Measurements from ENCODE around the gene TUBGCP6.
"Not testable (repeated sequence)": the region's sequence is repeated elsewhere in the genome, so short reads cannot be mapped to it uniquely, and the experiment has no call there.

The TUBGCP6 gene

DNA sequence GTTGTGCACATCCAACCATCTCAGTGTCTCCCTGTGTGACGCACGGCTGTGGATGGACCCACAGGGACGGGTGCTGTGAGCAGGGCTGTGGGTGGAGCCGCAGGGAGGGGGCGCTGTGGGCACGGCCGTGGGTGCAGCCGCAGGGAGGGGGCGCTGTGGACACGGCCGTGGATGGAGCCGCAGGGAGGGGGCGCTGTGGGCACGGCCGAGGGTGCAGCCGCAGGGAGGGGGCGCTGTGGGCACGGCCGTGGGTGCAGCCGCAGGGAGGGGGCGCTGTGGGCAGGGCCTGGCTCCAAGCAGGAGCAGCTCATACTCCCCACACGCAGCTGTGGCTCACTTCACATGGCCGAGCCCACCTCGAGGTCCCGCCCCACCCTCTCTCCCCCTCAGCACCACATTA lies 31.3 kb upstream of the TUBGCP6 start:
- Histone ChIP-seq H3K27me3 (ENCODE audit: control insufficient read depth in 1 of 2, insufficient read depth in 2 of 2, low read length in 2 of 2) (peaks cover 0 to 12% of the 10 kb centered on the region in 2 donors), H3K9ac (ENCODE audit: low read length) (no peak overlapping the region), H3K27ac (ENCODE audit: low read depth, low read length) (peak overlapping the region; percentile 7), H3K4me3 (ENCODE audit: low read depth in 1 of 2, low read length in 2 of 2) (no peak overlapping the region), H3K9me3 (ENCODE audit: low read length) (no peaks in the 10 kb centered on the region), H3K36me3 (ENCODE audit: insufficient read depth, low read length) (peaks cover 44% of the 10 kb centered on the region), H3K4me1 (ENCODE audit: insufficient read depth, low read length) (peaks cover 1% of the 10 kb centered on the region)

DNA sequence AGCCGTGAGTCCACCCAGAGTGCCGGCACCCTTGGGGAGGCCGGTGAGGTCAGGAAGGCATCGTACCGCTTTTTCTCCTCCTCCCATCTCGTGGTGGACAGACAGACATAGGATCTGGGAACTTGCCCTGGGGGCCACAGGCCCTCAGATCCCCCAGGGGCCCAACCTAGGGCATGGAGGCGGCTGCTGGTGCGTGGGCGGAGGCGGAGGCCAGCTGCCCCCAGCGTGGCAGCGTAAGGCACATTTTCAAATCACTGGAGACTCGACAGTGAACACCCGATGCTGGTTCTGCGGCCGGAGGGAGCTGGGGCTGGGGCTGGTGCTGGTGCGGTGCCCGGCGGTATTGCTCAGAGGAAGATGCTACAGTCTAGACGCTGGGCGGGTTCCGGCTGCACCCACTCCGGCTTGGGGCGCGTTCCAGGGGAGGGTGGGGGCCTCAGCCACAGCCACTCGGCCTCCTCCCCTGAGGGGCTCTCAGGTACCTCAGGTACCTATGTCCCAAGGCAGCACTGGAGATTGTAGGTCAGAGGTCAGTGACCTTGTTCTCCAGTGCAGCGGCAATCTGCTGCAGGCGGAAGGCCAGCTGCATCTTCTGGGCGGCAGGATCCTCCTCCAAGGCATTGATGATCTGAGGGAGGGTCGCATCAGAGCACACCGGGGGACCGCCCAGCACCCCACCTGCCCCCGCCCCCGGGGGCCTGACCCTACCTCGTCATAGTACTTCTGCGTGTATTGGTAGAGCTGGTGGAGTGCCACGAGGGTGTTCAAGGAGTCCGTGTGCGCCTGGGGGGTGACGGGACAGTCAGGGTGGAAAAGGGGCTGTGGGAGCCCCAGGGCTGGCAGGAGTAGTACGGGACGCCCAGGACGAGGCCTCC lies 30.6 kb upstream of the TUBGCP6 start:
- H3K9ac ChIP-seq (ENCODE audit: low read length) = no peak overlapping the region
- peaks cover 5% of the 10 kb centered on the region for H3K4me1 ChIP-seq (ENCODE audit: insufficient read depth, low read length)
- peaks cover 42% of the 10 kb centered on the region for H3K36me3 ChIP-seq (ENCODE audit: insufficient read depth, low read length)
- H3K27me3 ChIP-seq (ENCODE audit: control insufficient read depth in 1 of 2, insufficient read depth in 2 of 2, low read length in 2 of 2) = peaks cover 0 to 16% of the 10 kb centered on the region in 2 donors
- H3K9me3 ChIP-seq (ENCODE audit: low read length) = no peaks in the 10 kb centered on the region
- H3K4me3 ChIP-seq (ENCODE audit: low read depth in 1 of 2, low read length in 2 of 2) = no peak overlapping the region
- H3K27ac ChIP-seq (ENCODE audit: low read depth, low read length) = no peak overlapping the region

DNA sequence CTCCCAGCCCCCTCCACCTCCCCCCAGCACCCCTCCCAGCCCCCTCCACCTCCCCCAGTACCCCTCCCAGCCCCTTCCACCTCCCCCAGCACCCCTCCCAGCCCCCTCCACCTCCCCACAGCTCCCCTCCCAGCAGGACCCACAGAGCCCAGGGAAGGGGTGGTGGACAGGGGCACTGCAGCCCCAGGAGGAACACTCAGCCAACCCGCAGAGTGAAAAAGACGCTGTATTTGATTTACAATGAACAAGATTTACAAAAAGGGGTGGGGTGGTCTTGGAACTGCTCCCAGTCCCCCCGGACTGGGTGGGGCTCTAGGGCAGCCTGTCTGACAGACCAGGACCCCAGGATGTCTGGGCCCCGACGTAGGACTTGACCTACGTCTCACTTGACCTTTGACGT lies 29.9 kb upstream of the TUBGCP6 start:
- peaks cover 37% of the 10 kb centered on the region for H3K36me3 ChIP-seq (ENCODE audit: insufficient read depth, low read length)
- peaks cover 0 to 16% of the 10 kb centered on the region in 2 donors for H3K27me3 ChIP-seq (ENCODE audit: control insufficient read depth in 1 of 2, insufficient read depth in 2 of 2, low read length in 2 of 2)
- H3K4me3 ChIP-seq (ENCODE audit: low read depth in 1 of 2, low read length in 2 of 2) = no peak overlapping the region
- H3K9me3 ChIP-seq (ENCODE audit: low read length) = no peaks in the 10 kb centered on the region
- no peak overlapping the region for H3K9ac ChIP-seq (ENCODE audit: low read length)
- no peak overlapping the region for H3K27ac ChIP-seq (ENCODE audit: low read depth, low read length)
- H3K4me1 ChIP-seq (ENCODE audit: insufficient read depth, low read length) = peaks cover 5% of the 10 kb centered on the region

DNA sequence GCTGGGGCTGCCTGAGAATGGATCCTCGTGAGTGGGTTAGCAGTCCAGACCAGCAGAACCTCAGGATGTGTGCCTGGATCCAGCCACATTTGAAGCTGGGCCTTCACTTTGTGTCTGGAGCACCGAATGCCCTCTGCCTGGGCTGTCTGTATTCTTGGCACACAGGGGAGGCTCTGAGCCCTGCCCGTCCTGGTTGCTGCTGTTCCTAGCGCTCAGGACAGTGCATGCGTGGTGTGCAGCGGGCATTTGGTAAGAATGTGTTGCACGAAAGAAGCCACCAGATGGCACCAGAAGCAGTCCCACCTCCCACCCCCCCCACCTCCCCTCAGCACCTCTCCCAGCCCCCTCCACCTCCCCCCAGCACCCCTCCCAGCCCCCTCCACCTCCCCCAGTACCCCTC lies 29.5 kb upstream of the TUBGCP6 start:
- H3K4me1 ChIP-seq (ENCODE audit: insufficient read depth, low read length) = peaks cover 5% of the 10 kb centered on the region
- H3K9ac ChIP-seq (ENCODE audit: low read length) = no peak overlapping the region
- H3K36me3 ChIP-seq (ENCODE audit: insufficient read depth, low read length) = peaks cover 32% of the 10 kb centered on the region
- no peak overlapping the region for H3K27ac ChIP-seq (ENCODE audit: low read depth, low read length)
- H3K27me3 ChIP-seq (ENCODE audit: control insufficient read depth in 1 of 2, insufficient read depth in 2 of 2, low read length in 2 of 2) = peaks cover 0 to 17% of the 10 kb centered on the region in 2 donors
- no peaks in the 10 kb centered on the region for H3K9me3 ChIP-seq (ENCODE audit: low read length)
- no peak overlapping the region for H3K4me3 ChIP-seq (ENCODE audit: low read depth in 1 of 2, low read length in 2 of 2)

DNA sequence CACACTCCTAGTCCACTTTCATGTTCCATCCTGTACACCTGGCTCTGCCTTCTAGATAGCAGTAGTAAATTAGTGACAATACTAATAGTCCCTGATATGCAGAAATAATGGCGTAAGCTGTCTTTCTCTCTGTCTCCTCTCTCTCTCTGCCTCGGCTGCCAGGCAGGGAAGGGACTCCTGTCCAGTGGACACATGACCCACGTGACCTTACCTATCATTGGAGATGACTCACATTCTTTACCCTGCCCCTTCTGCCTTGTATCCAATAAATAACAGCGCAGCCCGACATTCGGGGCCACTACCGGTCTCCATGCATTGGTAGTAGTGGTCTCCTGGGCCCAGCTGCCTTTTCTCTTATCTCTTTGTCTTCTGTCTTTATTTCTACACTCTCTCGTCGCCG lies 29.0 kb upstream of the TUBGCP6 start:
- not testable (repeated sequence) for H3K4me3 ChIP-seq (ENCODE audit: low read depth in 1 of 2, low read length in 2 of 2); H3K9me3 ChIP-seq (ENCODE audit: low read length); H3K27ac ChIP-seq (ENCODE audit: low read depth, low read length); H3K9ac ChIP-seq (ENCODE audit: low read length); H3K4me1 ChIP-seq (ENCODE audit: insufficient read depth, low read length)
- peaks cover 0 to 21% of the 10 kb centered on the region in 2 donors for H3K27me3 ChIP-seq (ENCODE audit: control insufficient read depth in 1 of 2, insufficient read depth in 2 of 2, low read length in 2 of 2)
- H3K36me3 ChIP-seq (ENCODE audit: insufficient read depth, low read length) = peaks cover 27% of the 10 kb centered on the region

DNA sequence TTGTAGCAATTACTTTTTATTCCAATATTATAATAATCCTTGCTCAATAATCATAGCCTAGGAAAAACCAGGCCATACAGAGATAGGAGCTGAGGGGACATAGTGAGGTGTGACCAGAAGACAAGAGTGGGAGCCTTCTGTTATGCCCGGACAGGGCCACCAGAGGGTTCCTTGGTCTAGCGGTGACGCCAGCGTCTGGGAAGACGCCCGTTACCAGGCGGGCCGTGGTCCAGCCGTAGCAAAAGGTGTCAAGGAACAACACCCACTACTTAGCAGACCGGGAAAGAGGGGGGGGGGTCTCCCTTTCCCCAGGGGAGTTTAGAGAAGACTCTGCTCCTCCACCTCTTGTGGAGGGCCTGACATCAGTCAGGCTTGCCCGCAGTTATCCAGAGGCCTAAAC lies 28.5 kb upstream of the TUBGCP6 start:
- peaks cover 22% of the 10 kb centered on the region for H3K36me3 ChIP-seq (ENCODE audit: insufficient read depth, low read length)
- peaks cover 0 to 21% of the 10 kb centered on the region in 2 donors for H3K27me3 ChIP-seq (ENCODE audit: control insufficient read depth in 1 of 2, insufficient read depth in 2 of 2, low read length in 2 of 2)
- H3K9me3 ChIP-seq (ENCODE audit: low read length); H3K9ac ChIP-seq (ENCODE audit: low read length); H3K27ac ChIP-seq (ENCODE audit: low read depth, low read length); H3K4me1 ChIP-seq (ENCODE audit: insufficient read depth, low read length); H3K4me3 ChIP-seq (ENCODE audit: low read depth in 1 of 2, low read length in 2 of 2): not testable (repeated sequence)

DNA sequence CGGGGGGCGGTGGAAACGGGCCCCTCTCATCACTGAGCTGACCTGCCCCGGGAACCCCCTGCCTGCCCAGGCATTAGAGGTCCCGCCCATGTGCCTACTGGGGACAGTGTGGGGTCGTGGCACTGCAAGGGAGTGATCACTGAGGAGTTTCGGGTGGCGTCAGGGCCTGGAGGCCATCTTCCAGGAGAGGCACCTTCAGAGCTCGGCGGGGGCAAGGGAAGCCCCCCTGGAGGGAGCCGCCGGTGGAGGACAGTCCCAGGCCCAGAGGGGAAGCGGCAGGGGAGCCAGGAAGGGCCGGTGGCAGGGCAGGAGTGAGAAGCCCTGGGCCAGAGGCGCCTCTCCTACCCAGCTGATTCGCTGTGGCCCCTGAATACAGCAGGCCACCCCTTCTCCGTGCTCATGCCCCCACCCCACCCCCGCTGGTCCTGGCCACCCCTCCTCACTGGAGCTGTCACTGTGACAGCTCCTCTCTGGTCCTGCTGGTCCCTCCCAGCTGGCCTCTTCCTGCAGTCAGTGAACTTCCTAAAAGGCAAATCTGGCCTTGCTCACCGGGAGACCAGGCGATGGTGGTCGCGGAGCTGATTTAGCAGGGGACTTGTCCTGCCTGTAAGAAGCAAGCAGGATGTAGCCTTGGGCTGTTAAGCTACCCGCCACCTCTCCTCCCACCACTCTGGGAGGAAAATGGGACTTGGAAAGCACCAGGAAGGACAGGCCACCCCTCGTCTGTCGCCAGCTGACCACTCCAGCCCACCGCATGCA lies 27.4 kb upstream of the TUBGCP6 start:
- H3K9me3 ChIP-seq (ENCODE audit: low read length) = no peaks in the 10 kb centered on the region
- peaks cover 5% of the 10 kb centered on the region for H3K4me1 ChIP-seq (ENCODE audit: insufficient read depth, low read length)
- H3K27ac ChIP-seq (ENCODE audit: low read depth, low read length) = no peak overlapping the region
- H3K9ac ChIP-seq (ENCODE audit: low read length) = no peak overlapping the region
- H3K27me3 ChIP-seq (ENCODE audit: control insufficient read depth in 1 of 2, insufficient read depth in 2 of 2, low read length in 2 of 2) = peaks cover 0 to 21% of the 10 kb centered on the region in 2 donors
- H3K36me3 ChIP-seq (ENCODE audit: insufficient read depth, low read length) = peaks cover 12% of the 10 kb centered on the region
- no peak overlapping the region for H3K4me3 ChIP-seq (ENCODE audit: low read depth in 1 of 2, low read length in 2 of 2)

DNA sequence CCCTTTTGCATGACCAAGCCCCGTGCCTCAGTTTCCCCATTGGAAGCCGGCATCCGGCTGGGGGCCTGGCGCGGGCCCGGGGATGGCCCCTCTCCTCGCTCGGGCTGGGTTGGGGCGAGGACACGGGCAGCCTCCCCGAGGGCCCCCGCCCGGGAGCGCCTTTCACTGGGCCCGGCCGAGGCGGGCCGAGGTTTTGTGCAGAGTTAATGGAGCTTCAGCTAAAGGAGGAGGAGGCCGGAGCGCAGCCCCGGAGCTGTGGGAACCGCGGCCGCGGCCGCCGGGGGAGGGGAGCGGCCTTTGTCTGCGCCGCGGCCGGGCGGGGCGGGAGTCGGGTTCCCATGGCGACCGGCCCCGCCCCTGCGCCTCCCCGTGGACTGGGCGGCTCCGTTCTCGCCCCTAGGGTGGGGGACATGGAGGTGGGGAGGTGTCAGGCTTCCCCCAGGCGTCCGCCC lies 26.7 kb upstream of the TUBGCP6 start:
- no peaks in the 10 kb centered on the region for H3K9me3 ChIP-seq (ENCODE audit: low read length)
- peaks cover 9% of the 10 kb centered on the region for H3K36me3 ChIP-seq (ENCODE audit: insufficient read depth, low read length)
- peaks cover 0 to 26% of the 10 kb centered on the region in 2 donors for H3K27me3 ChIP-seq (ENCODE audit: control insufficient read depth in 1 of 2, insufficient read depth in 2 of 2, low read length in 2 of 2)
- no peak overlapping the region for H3K9ac ChIP-seq (ENCODE audit: low read length)
- H3K27ac ChIP-seq (ENCODE audit: low read depth, low read length) = no peak overlapping the region
- peak overlapping the region in 1 of 2 donors; percentile 14 for H3K4me3 ChIP-seq (ENCODE audit: low read depth in 1 of 2, low read length in 2 of 2)
- H3K4me1 ChIP-seq (ENCODE audit: insufficient read depth, low read length) = peaks cover 5% of the 10 kb centered on the region

DNA sequence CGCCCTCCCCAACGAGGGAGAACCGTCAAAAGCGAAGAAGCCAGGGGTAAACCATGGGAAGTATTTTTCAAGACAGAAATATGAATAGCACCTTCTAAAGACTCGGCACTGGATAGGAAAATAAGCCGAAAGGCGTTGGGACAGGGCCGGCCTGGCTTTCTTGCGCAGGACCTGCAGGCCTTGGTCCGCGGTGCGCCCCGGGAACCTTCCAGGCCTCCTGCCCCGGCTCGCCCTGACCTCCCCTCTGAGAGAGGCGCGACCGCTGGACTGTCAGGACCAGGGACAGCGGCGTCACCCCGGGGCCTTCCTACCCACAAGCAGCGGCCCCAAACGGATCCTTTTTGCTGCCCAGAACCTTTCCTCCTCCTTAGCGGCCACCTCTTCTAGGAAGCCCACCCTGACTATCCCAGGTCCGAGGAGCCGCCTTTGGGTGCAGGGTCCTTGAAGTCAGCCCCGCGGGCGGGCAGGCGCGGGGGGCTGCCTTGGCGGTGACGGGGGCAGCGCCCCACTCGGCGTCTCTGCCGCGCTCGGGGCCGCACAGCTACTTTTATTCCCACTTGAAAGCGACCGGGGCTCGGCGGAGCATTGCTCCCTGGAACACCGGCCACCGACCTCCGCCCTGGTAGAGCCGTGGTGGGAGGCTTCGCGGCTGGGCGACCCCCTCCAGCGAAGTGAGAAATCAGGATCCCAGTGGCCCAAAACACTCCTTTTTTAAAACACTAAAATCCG lies 26.0 kb upstream of the TUBGCP6 start:
- H3K9ac ChIP-seq (ENCODE audit: low read length) = no peak overlapping the region
- peaks cover 0 to 33% of the 10 kb centered on the region in 2 donors for H3K27me3 ChIP-seq (ENCODE audit: control insufficient read depth in 1 of 2, insufficient read depth in 2 of 2, low read length in 2 of 2)
- H3K36me3 ChIP-seq (ENCODE audit: insufficient read depth, low read length) = peaks cover 4% of the 10 kb centered on the region
- H3K9me3 ChIP-seq (ENCODE audit: low read length) = no peaks in the 10 kb centered on the region
- H3K4me3 ChIP-seq (ENCODE audit: low read depth in 1 of 2, low read length in 2 of 2) = peak overlapping the region; percentile 43 to 45
- no peak overlapping the region for H3K27ac ChIP-seq (ENCODE audit: low read depth, low read length)
- H3K4me1 ChIP-seq (ENCODE audit: insufficient read depth, low read length) = peaks cover 5% of the 10 kb centered on the region

DNA sequence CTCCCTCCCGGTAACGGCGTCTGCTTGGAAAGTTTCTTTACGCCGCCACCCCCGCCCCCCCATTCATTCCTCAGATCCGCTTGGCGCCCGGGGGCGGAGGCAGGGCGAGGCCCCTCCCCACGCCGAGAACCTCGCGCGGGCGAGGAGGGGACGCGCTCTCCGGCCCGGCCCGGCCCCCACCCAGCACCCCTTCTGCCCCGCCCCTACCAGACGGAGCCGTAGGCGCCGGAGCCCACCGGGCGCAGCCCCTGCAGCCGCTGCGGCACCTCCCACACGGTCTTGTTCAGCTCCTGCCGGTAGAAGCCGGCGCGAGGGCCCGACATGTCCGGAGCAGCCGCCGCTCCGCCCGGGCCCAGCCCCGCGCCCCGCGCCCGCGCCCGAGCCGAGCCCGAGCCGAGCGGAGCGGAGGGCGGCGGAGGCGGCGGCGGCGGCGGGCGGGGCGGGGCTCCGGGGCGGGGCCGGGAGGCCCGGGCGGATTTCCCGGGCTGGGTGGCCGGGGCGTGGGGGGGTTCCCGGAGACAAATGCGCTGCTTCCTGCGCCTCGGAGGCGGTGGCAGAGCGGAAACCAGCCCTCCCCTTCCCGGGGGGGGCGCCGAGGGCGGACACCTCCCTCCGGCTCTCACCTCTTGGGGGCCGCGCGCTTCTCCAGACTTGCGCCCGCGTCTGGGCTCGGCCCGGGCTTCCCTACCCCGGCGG lies 25.3 kb upstream of the TUBGCP6 start, which contains the start of gene MAPK11:
MAPK11 (minus strand) TSS at position 411 of the 696 bp plus-strand sequence; CDS start at position 323, 88 bp downstream.
- no peaks in the 10 kb centered on the region for H3K36me3 ChIP-seq (ENCODE audit: insufficient read depth, low read length)
- H3K4me1 ChIP-seq (ENCODE audit: insufficient read depth, low read length) = peaks cover 5% of the 10 kb centered on the region
- H3K27ac ChIP-seq (ENCODE audit: low read depth, low read length) = no peak within 1 kb of the TSS
- H3K9ac ChIP-seq (ENCODE audit: low read length) = no peak within 1 kb of the TSS
- no peaks in the 10 kb centered on the region for H3K9me3 ChIP-seq (ENCODE audit: low read length)
- peaks cover 0 to 38% of the 10 kb centered on the region in 2 donors for H3K27me3 ChIP-seq (ENCODE audit: control insufficient read depth in 1 of 2, insufficient read depth in 2 of 2, low read length in 2 of 2)
- peak within 1 kb of the TSS; percentile 43 to 45 for H3K4me3 ChIP-seq (ENCODE audit: low read depth in 1 of 2, low read length in 2 of 2)
